Stimulated activated naive CD8-positive, alpha-beta T cell treated with anti-CD3 and anti-CD28 coated beads, Interleukin-15, Interleukin-2, amounts not matched to agents 100 ng/mL and 50 ng/mL, for 24 hours (primary cell): ENCODE measurements around the gene CAMK2N2.

Source experiments
- H3K27ac Mint-ChIP-seq: one replicate; pipeline ENCODE4 v1.8.0; 2021; ENCODE audit warnings: mild to moderate bottlenecking, mixed read lengths
- H3K27me3 Mint-ChIP-seq: one replicate; pipeline ENCODE4 v1.8.0; 2021; ENCODE audit warnings: mixed read lengths
- H3K36me3 Mint-ChIP-seq: one replicate; pipeline ENCODE4 v1.8.0; 2021; ENCODE audit warnings: low read depth, mixed read lengths
- H3K4me1 Mint-ChIP-seq: one replicate; pipeline ENCODE4 v1.8.0; 2021; ENCODE audit warnings: low read depth, mixed read lengths
- H3K4me3 Mint-ChIP-seq: one replicate; pipeline ENCODE4 v1.8.0; 2021; ENCODE audit warnings: mild to moderate bottlenecking, mixed read lengths
- H3K9me3 Mint-ChIP-seq: one replicate; pipeline ENCODE4 v1.8.0; 2021; ENCODE audit warnings: mixed read lengths

Gene CAMK2N2

GRCh38 chr3:184261270-184261853, at the start of gene CAMK2N2:
TSS of gene CAMK2N2 (minus strand) at chr3:184261553. CDS start at chr3:184261285, 268 bp downstream.
- H3K27me3 Mint-ChIP-seq: peaks cover 46% of the 10 kb centered on the region
- H3K27ac Mint-ChIP-seq: peak within 1 kb of the TSS; percentile 72
- no peaks in the 10 kb centered on the region for H3K9me3 Mint-ChIP-seq
- peaks cover 22% of the 10 kb centered on the region for H3K4me1 Mint-ChIP-seq
- peak within 1 kb of the TSS; percentile 81 for H3K4me3 Mint-ChIP-seq
- peaks cover 3% of the 10 kb centered on the region for H3K36me3 Mint-ChIP-seq

GRCh38 chr3:184308744-184309143, 47.4 kb upstream of the CAMK2N2 start:
- H3K36me3 Mint-ChIP-seq: peaks cover 57% of the 10 kb centered on the region
- no peak overlapping the region for H3K4me3 Mint-ChIP-seq
- H3K27me3 Mint-ChIP-seq: no peaks in the 10 kb centered on the region
- no peak overlapping the region for H3K27ac Mint-ChIP-seq
- H3K4me1 Mint-ChIP-seq: peaks cover 7% of the 10 kb centered on the region
- no peaks in the 10 kb centered on the region for H3K9me3 Mint-ChIP-seq

DNA sequence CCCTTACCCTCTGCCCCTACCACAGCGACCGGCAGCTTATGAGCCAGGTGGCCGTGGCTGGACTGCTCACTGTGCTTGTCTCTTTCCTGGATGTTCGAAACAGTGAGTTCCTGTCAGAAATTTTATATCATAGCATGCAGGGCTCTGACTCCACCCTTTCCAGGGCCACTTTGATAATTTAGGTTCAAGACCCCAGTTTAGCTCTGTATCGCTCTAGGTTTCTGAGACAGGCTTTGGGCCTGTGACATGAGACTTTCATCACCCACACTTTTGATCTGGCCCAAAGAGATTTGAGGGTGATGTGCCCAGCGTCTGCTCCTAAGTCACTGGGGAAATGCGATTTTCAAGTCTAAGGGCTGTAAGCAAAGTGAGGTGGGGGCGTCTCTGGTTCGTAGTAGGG, 46.6 kb upstream of the CAMK2N2 start:
- Mint-ChIP-seq H3K9me3 (no peaks in the 10 kb centered on the region), H3K4me3 (no peak overlapping the region), H3K27ac (peak overlapping the region; percentile 14), H3K27me3 (no peaks in the 10 kb centered on the region), H3K36me3 (peaks cover 64% of the 10 kb centered on the region), H3K4me1 (peaks cover 5% of the 10 kb centered on the region)

- Mint-ChIP-seq H3K27me3 (no peaks in the 10 kb centered on the region), H3K9me3 (no peaks in the 10 kb centered on the region), H3K36me3 (peaks cover 79% of the 10 kb centered on the region), H3K4me1 (peaks cover 13% of the 10 kb centered on the region), H3K27ac (peak overlapping the region; percentile 9), H3K4me3 (no peak overlapping the region)
Observed at GRCh38 chr3:184306341-184306972, 45.1 kb upstream of the CAMK2N2 start.

DNA sequence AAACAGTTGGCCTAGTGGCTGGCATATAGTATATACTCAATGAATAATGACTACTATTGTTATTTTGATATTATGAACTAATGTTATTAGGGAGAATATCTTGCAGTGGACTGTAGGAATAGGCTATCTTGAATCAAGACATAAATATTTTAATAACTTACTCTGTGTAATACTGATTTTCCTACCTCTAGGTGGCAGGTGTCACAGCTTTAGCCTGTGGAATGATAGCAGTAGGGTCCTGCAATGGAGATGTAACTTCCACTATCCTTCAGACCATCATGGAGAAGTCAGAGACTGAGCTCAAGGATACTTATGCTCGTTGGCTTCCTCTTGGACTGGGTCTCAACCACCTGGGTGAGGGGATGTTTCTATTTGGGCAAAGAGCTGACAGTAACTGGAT, 44.2 kb upstream of the CAMK2N2 start:
- Mint-ChIP-seq H3K9me3 (no peaks in the 10 kb centered on the region), H3K36me3 (peaks cover 86% of the 10 kb centered on the region), H3K27ac (no peak overlapping the region), H3K27me3 (no peaks in the 10 kb centered on the region), H3K4me1 (peaks cover 19% of the 10 kb centered on the region), H3K4me3 (no peak overlapping the region)

- no peaks in the 10 kb centered on the region for H3K9me3 Mint-ChIP-seq
- peak overlapping the region; percentile 89 for H3K4me3 Mint-ChIP-seq
- peaks cover 52% of the 10 kb centered on the region for H3K36me3 Mint-ChIP-seq
- no peaks in the 10 kb centered on the region for H3K27me3 Mint-ChIP-seq
- peak overlapping the region; percentile 82 for H3K27ac Mint-ChIP-seq
- peaks cover 29% of the 10 kb centered on the region for H3K4me1 Mint-ChIP-seq
Observed at GRCh38 chr3:184300378-184300720, 39.0 kb upstream of the CAMK2N2 start.

- Mint-ChIP-seq H3K27me3 (no peaks in the 10 kb centered on the region), H3K27ac (peak overlapping the region; percentile 82), H3K4me1 (peaks cover 29% of the 10 kb centered on the region), H3K4me3 (peak overlapping the region; percentile 89), H3K36me3 (peaks cover 49% of the 10 kb centered on the region), H3K9me3 (no peaks in the 10 kb centered on the region)
Observed at GRCh38 chr3:184299488-184300377, 38.4 kb upstream of the CAMK2N2 start.

- H3K27me3 Mint-ChIP-seq: no peaks in the 10 kb centered on the region
- peaks cover 40% of the 10 kb centered on the region for H3K36me3 Mint-ChIP-seq
- no peaks in the 10 kb centered on the region for H3K9me3 Mint-ChIP-seq
- H3K4me3 Mint-ChIP-seq: peak within 1 kb of the TSS; percentile 89
- H3K4me1 Mint-ChIP-seq: peaks cover 29% of the 10 kb centered on the region
- H3K27ac Mint-ChIP-seq: peak within 1 kb of the TSS; percentile 82
Observed at GRCh38 chr3:184298759-184299487, 37.6 kb upstream of the CAMK2N2 start, which contains the start of gene PSMD2. TSS of gene PSMD2 (plus strand) at chr3:184299241. CDS start at chr3:184299267, 26 bp downstream.

DNA sequence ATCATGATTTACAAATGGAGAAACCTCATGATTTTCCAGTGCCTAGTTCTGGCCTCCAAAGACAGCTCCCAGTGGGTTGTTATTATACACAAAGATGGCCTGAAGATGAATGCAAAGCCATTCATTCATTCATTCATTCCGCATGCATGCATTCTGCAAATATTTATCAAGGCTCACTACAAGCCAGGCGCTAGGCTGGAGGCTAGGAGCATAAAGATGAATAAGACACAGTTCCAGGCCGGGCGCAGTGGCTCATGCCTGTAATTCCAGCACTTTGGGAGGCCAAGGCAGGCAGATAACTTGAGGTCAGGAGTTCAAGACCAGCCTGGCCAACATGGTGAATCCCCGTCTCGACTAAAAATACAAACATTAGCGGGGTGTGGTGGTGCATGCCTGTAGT, 35.3 kb upstream of the CAMK2N2 start:
- H3K4me1 Mint-ChIP-seq: peaks cover 22% of the 10 kb centered on the region
- no peak overlapping the region for H3K4me3 Mint-ChIP-seq
- H3K36me3 Mint-ChIP-seq: peaks cover 19% of the 10 kb centered on the region
- no peaks in the 10 kb centered on the region for H3K27me3 Mint-ChIP-seq
- H3K9me3 Mint-ChIP-seq: no peaks in the 10 kb centered on the region
- H3K27ac Mint-ChIP-seq: no peak overlapping the region

- Mint-ChIP-seq H3K27ac (no peak overlapping the region), H3K9me3 (no peaks in the 10 kb centered on the region), H3K36me3 (peaks cover 13% of the 10 kb centered on the region), H3K4me1 (peaks cover 17% of the 10 kb centered on the region), H3K4me3 (no peak overlapping the region), H3K27me3 (no peaks in the 10 kb centered on the region)
Observed at GRCh38 chr3:184295771-184296170, 34.4 kb upstream of the CAMK2N2 start.

DNA sequence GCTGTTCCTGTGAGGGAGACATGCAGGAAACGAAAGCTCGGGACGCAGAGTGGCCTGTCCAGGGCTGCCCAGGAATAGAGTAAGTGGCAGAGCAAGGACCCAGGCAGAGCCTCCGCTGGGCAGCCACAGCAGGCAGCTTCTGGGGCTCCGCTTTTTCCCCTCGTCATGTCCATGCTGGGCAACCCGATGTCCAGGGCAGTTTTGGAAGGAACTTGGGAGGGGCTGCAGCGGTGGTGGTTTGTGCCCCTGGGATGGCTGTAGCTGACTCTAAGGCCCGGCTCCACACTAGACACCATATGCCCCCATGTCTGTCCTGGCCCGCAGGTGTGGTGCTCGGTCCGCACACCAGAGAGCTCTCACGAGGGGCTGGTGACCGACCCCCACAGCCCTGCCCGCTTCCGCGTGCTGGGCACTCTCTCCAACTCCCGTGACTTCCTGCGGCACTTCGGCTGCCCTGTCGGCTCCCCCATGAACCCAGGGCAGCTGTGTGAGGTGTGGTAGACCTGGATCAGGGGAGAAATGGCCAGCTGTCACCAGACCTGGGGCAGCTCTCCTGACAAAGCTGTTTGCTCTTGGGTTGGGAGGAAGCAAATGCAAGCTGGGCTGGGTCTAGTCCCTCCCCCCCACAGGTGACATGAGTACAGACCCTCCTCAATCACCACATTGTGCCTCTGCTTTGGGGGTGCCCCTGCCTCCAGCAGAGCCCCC, 30.5 kb upstream of the CAMK2N2 start:
- H3K27ac Mint-ChIP-seq: no peak overlapping the region

DNA sequence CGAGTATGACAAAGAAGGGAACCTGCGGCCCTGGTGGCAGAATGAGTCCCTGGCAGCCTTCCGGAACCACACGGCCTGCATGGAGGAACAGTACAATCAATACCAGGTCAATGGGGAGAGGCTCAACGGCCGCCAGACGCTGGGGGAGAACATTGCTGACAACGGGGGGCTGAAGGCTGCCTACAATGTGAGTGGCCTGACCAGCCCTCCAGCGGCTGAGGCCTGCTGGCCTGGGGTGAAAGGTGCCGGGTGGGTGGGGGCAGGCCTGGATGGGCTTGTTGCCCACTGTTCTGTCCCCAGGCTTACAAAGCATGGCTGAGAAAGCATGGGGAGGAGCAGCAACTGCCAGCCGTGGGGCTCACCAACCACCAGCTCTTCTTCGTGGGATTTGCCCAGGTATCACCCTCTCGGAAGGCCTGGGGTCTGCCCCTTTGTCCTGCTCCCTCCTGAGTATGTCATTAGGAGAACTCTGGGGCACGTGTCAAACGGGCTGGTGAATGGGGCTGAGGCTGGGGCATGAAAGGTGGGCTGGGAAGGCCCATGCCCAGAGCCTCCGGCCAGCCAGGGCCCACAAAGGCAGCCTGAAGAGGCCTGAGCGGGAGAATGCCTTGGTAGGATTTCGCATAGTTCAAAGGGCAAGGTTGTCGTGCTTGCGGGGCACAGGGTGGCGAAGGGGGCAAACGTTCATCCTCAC, 29.8 kb upstream of the CAMK2N2 start:
- Mint-ChIP-seq H3K27ac (no peak overlapping the region), H3K36me3 (no peaks in the 10 kb centered on the region), H3K4me1 (no peaks in the 10 kb centered on the region), H3K27me3 (peaks cover 9% of the 10 kb centered on the region), H3K4me3 (no peak overlapping the region), H3K9me3 (no peaks in the 10 kb centered on the region)

More for the DNA sequence above, 30.5 kb upstream of the CAMK2N2 start:
- Mint-ChIP-seq H3K9me3 (no peaks in the 10 kb centered on the region), H3K4me3 (no peak overlapping the region), H3K4me1 (no peaks in the 10 kb centered on the region), H3K27me3 (peaks cover 4% of the 10 kb centered on the region), H3K36me3 (no peaks in the 10 kb centered on the region)

GRCh38 chr3:184290331-184290730, 29.0 kb upstream of the CAMK2N2 start:
- no peak overlapping the region for H3K27ac Mint-ChIP-seq
- no peak overlapping the region for H3K4me3 Mint-ChIP-seq
- H3K4me1 Mint-ChIP-seq: no peaks in the 10 kb centered on the region
- H3K9me3 Mint-ChIP-seq: no peaks in the 10 kb centered on the region
- no peaks in the 10 kb centered on the region for H3K36me3 Mint-ChIP-seq
- peaks cover 13% of the 10 kb centered on the region for H3K27me3 Mint-ChIP-seq
